GM23248 (cell line): ENCODE data around the gene ICOS.

Experiments used
- EZH2 ChIP-seq: fragments of 200-600 bp; sonication (generic); IDR thresholded peaks from 2 replicates; pipeline ENCODE4 v1.6.1; 2018; ENCODE audit warnings: antibody characterized with exemption, mild to moderate bottlenecking; ENCODE audit not compliant: insufficient read depth, poor library complexity, severe bottlenecking
- EZH2phosphoT487 ChIP-seq: fragments of 200-600 bp; sonication (generic); IDR thresholded peaks from 2 replicates; pipeline ENCODE4 v1.6.1; 2018; ENCODE audit warnings: antibody characterized with exemption, moderate library complexity, mild to moderate bottlenecking, low read depth; ENCODE audit not compliant: insufficient read depth

GRCh38 chr2:203975912-203976311, 39.3 kb downstream of the ICOS start:
- TF ChIP-seq EZH2phosphoT487 (no peak), EZH2 (no peak)
